ENCODE measurements around the gene SPTBN2.

The SPTBN2 gene

GRCh38 chr11:66639066-66639813 is 89.8 kb downstream of the SPTBN2 start:
- DNase-seq (peak; percentile 37), ATAC-seq (ENCODE audit: insufficient read depth, low read depth) (no peak)
- Histone ChIP-seq H3K9me3 (ENCODE audit: insufficient read depth, low read length, severe bottlenecking) (no peaks in the 10 kb centered on the region), H3K27ac (ENCODE audit: low read length) (peak overlapping the region; percentile 82), H2AFZ (ENCODE audit: low read depth, low read length) (peak overlapping the region; percentile 71), H3K4me3 (ENCODE audit: low read depth in 1 of 2, low read length in 2 of 2) (peak overlapping the region; percentile 73 to 82), H3K79me2 (ENCODE audit: insufficient read depth, low read length) (peaks cover 97% of the 10 kb centered on the region), H3K27me3 (ENCODE audit: insufficient read depth, low read length, poor library complexity) (no peaks in the 10 kb centered on the region), H3K4me1 (ENCODE audit: insufficient read depth, low read length) (peaks cover 79% of the 10 kb centered on the region), H4K20me1 (ENCODE audit: insufficient read depth, low read length) (peaks cover 76% of the 10 kb centered on the region), H3K4me2 (ENCODE audit: insufficient read depth, low read length) (peak overlapping the region; percentile 78), H3K9ac (ENCODE audit: low read depth, low read length) (peak overlapping the region; percentile 86), H3K36me3 (ENCODE audit: insufficient read depth, low read length) (peaks cover 69% of the 10 kb centered on the region)
- TF ChIP-seq CTCF (IDR thresholded peaks at IDR 0.05; ENCODE audit: borderline replicate concordance, extremely low read depth, low read length, poor library complexity, severe bottlenecking) (no peak), EZH2 (IDR thresholded peaks at IDR 0.05; ENCODE audit: borderline replicate concordance, low read depth, low read length, severe bottlenecking) (no peak)

GRCh38 chr11:66638177-66639065 is 90.6 kb downstream of the SPTBN2 start, which contains the start of gene RBM4:
Gene RBM4 (plus strand): TSS chr11:66638703. CDS start chr11:66639712, 1,009 bp downstream.
- TF ChIP-seq EZH2 (IDR thresholded peaks at IDR 0.05; ENCODE audit: borderline replicate concordance, low read depth, low read length, severe bottlenecking) (no peak), CTCF (IDR thresholded peaks at IDR 0.05; ENCODE audit: borderline replicate concordance, extremely low read depth, low read length, poor library complexity, severe bottlenecking) (peak; percentile 38)
- Histone ChIP-seq H3K36me3 (ENCODE audit: insufficient read depth, low read length) (peaks cover 65% of the 10 kb centered on the region), H3K4me1 (ENCODE audit: insufficient read depth, low read length) (peaks cover 73% of the 10 kb centered on the region), H4K20me1 (ENCODE audit: insufficient read depth, low read length) (peaks cover 70% of the 10 kb centered on the region), H3K27me3 (ENCODE audit: insufficient read depth, low read length, poor library complexity) (no peaks in the 10 kb centered on the region), H3K9me3 (ENCODE audit: insufficient read depth, low read length, severe bottlenecking) (no peaks in the 10 kb centered on the region), H3K9ac (ENCODE audit: low read depth, low read length) (peak within 1 kb of the TSS; percentile 86), H2AFZ (ENCODE audit: low read depth, low read length) (peak within 1 kb of the TSS; percentile 71), H3K79me2 (ENCODE audit: insufficient read depth, low read length) (peaks cover 97% of the 10 kb centered on the region), H3K4me3 (ENCODE audit: low read depth in 1 of 2, low read length in 2 of 2) (peak within 1 kb of the TSS; percentile 73 to 82), H3K4me2 (ENCODE audit: insufficient read depth, low read length) (peak within 1 kb of the TSS; percentile 80), H3K27ac (ENCODE audit: low read length) (peak within 1 kb of the TSS; percentile 82)
- ATAC-seq (ENCODE audit: insufficient read depth, low read depth) (peak; percentile 94), DNase-seq (peak; percentile 99)

GRCh38 chr11:66637557-66638176 is 91.3 kb downstream of the SPTBN2 start:
- no peak for DNase-seq
- peaks cover 69% of the 10 kb centered on the region for H3K4me1 ChIP-seq (ENCODE audit: insufficient read depth, low read length)
- TF ChIP-seq CTCF (IDR thresholded peaks at IDR 0.05; ENCODE audit: borderline replicate concordance, extremely low read depth, low read length, poor library complexity, severe bottlenecking) (no peak), EZH2 (IDR thresholded peaks at IDR 0.05; ENCODE audit: borderline replicate concordance, low read depth, low read length, severe bottlenecking) (no peak)
- no peaks in the 10 kb centered on the region for H3K9me3 ChIP-seq (ENCODE audit: insufficient read depth, low read length, severe bottlenecking)
- no peaks in the 10 kb centered on the region for H3K27me3 ChIP-seq (ENCODE audit: insufficient read depth, low read length, poor library complexity)
- H3K4me3 ChIP-seq (ENCODE audit: low read depth in 1 of 2, low read length in 2 of 2) = peak overlapping the region; percentile 8 to 59; a peak in 3 of 4 replicates
- peak overlapping the region; percentile 59 for H3K9ac ChIP-seq (ENCODE audit: low read depth, low read length)
- peak overlapping the region; percentile 80 for H3K4me2 ChIP-seq (ENCODE audit: insufficient read depth, low read length)
- ATAC-seq (ENCODE audit: insufficient read depth, low read depth) = no peak; the same call in 2 of the 3 replicates
- peak overlapping the region; percentile 56 for H2AFZ ChIP-seq (ENCODE audit: low read depth, low read length)
- peak overlapping the region; percentile 79 for H3K27ac ChIP-seq (ENCODE audit: low read length)
- H4K20me1 ChIP-seq (ENCODE audit: insufficient read depth, low read length) = peaks cover 69% of the 10 kb centered on the region
- H3K79me2 ChIP-seq (ENCODE audit: insufficient read depth, low read length) = peaks cover 97% of the 10 kb centered on the region
- peaks cover 65% of the 10 kb centered on the region for H3K36me3 ChIP-seq (ENCODE audit: insufficient read depth, low read length)
